HG02973 (cell line): ENCODE measurements around the gene GABARAPL1.
"Not testable (repeated sequence)": the region's sequence is repeated elsewhere in the genome, so short reads cannot be mapped to it uniquely, and the experiment has no call there.

Experiments used
- ATAC-seq: cut with Tn5 transposase; IDR thresholded peaks from one replicate; pipeline ENCODE4 v1.9.1; 2021; ENCODE audit warnings: moderate library complexity; ENCODE audit not compliant: unreplicated experiment

Gene GABARAPL1

GRCh38 chr12:10196210-10196609 is 16.5 kb upstream of the GABARAPL1 start:
- ATAC-seq = peak; percentile 84

DNA sequence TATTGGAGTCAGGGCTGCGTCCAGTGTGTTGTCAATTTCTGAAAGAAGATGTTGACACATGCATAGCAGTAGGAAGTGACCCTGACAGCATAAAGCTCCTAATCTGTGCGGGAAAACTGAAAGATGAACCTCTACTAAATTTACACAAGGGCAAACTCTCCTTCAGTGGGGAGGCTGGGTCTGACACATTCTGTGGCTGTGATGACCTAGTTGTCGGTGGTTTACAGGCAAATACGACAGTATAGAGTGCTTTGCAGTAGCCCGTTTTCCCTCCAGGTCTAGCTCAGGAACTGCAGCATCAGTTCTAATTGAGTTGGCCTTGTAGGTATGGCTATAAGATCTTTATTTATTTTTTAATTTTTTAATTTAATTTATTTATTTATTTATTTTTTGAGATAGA is 14.8 kb upstream of the GABARAPL1 start:
- ATAC-seq = no peak

DNA sequence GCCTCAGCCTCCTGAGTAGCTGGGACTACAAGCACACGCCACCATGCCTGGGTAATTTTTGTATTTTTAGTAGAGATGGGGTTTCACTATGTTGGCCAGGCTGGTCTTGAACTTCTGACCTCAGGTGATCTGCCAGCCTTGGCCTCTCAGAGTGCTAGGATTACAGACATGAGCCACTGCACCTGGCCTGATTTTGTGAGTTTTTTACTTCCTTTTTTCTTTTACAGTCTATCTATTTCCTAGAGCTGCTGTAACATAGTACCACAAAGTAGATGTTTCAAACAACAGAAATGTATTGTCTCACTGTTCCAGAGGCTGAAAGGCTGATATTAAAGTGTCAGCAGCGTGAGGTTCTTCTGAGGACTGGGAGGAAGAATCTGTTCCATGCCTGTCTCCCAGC is 8.2 kb upstream of the GABARAPL1 start:
- ATAC-seq = not testable (repeated sequence)

- no peak for ATAC-seq
These were observed 7.4 kb upstream of the GABARAPL1 start for GRCh38 chr12:10205220-10205807.

DNA sequence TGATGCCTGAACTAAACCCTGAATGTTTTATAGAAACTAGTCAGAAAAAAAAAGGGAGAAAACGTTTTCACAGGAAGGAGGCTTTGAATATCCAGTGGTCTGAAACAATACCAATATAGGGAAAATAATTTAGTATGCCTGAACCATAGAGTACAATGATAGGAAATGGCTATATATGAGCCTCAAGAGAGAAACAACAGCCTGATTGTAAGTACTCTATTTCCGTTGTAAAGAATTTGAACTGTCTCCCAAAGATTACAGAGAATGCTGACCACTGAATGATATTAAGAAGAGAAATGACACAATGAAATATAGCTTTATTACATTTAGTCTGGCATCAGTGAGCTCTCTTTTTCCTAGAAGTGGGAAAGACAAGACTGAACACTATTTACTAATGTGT is 5.5 kb upstream of the GABARAPL1 start:
- ATAC-seq = no peak

GRCh38 chr12:10210225-10210624 is 2.5 kb upstream of the GABARAPL1 start:
- ATAC-seq = no peak

- ATAC-seq = no peak
These were observed 1.4 kb upstream of the GABARAPL1 start for GRCh38 chr12:10211101-10211939.

GRCh38 chr12:10211940-10212738 is 538 bp upstream of the GABARAPL1 start:
- peak; percentile 49 for ATAC-seq

DNA sequence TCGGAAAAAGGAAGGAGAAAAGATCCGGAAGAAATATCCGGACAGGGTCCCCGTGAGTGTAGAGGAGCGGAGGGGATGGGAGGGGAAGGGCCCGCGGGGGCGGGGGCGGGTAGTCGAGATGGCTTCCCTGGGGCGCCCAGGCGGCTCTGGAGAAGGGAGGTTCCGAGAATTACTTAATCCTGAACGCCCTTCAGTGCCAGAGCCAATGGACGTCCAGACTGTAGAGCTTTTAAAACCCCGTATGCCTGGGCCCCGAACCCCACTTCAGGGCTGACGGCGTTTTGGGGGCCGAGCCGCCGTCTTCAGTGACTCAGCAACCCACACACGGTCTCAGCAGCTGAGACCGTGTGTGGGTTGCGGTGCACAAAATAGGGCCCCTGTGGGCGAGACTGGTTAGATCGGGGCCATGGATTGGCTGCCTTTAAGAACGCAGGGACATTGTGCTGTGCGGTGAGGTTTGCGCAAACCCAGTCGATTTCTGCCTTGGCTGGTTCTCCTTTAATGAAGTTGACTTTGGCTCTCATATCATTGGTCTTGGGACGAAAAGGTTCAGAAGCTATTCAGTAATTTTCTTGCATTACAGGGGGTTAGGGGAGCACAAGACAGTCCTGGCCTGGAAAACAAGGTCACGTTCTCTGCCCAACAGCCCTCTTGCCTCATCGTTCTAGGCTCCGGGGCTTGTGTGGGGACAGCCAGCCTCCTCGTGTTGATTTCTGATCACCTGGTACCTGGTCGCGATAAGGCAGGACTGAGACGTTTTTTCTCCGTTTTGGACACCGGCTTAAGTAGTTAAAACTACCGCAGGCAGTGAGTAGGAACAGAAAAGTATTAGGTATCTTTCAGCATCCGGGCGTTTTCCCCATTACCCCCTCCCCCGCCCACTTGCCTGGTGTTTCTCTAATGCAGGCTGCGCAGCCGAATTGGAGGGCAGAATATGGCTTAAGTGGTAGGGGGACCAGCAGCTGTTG is 775 bp downstream of the GABARAPL1 start:
- peak; percentile 59 for ATAC-seq

DNA sequence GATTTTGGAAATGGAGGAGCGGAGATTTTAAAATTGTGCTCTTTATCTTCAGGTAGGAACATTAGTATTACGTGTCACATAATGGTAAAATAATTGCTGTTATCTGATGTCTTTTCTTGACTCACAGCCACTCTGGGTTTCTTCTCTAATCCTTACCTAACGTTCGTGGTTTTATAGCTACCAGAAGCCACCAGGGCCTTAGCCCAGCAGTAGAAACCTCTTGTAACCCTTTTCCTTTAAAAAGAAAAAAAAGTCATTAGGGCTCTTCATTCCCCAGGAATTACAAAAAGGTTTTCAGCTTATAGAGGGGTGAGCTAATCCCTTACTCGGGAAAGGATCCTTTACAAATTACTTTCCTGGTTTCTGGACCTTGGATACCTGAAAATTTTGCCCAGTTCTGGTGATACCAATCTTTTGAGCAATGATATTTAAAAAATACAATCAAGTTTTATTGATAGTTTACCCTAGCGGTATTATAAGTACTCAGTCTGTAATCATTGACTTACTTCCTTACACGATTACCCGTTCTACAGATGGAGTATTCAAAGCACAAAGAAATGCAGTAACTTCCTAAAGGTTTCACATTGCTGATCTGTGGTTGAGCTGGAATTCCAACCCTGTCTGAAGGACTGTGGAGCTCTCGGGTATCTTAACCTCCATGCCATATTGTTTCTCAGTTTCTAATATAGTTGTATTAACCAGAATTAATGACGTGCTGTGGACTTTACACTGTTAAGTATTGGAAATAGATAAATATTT is 1.6 kb downstream of the GABARAPL1 start:
- no peak for ATAC-seq

- ATAC-seq = no peak
These were observed 2.2 kb downstream of the GABARAPL1 start for GRCh38 chr12:10214895-10215267.

DNA sequence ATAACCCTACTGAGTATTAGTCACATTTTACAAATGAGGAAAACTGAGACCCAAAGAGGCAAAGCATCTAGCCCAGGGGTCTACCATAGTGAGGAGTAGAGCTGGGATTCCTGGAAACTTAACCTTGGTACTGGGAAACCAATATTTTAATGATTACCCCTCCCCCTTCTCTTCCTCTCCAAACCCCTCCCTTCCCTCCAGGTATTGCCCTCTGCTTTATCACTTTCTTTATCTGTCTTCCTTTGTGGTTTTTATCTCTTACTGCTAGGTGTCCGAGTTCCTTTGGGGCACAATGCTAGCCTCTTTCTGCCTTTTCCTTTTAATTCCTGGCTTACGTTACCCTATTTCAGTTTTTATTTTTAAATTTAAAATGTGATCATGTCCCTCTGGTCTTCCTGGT is 2.8 kb downstream of the GABARAPL1 start:
- ATAC-seq = no peak

GRCh38 chr12:10215946-10216345 is 3.3 kb downstream of the GABARAPL1 start:
- ATAC-seq = not testable (repeated sequence)

DNA sequence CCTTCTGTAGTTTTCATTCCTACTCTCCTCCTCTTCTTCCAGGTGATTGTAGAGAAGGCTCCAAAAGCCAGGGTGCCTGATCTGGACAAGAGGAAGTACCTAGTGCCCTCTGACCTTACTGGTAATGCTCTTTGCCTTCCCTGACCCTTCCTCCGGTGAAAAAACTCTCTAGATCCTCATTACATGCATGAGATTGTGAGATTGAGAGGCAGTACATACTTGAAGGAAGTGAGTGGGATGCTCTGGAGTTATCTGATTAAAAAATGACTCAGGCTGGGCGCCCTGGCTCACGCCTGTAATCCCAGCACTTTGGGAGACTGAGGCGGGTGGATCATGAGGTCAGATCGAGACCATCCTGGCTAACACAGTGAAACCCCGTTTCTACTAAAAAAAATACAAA is 5.3 kb downstream of the GABARAPL1 start:
- ATAC-seq = no peak

DNA sequence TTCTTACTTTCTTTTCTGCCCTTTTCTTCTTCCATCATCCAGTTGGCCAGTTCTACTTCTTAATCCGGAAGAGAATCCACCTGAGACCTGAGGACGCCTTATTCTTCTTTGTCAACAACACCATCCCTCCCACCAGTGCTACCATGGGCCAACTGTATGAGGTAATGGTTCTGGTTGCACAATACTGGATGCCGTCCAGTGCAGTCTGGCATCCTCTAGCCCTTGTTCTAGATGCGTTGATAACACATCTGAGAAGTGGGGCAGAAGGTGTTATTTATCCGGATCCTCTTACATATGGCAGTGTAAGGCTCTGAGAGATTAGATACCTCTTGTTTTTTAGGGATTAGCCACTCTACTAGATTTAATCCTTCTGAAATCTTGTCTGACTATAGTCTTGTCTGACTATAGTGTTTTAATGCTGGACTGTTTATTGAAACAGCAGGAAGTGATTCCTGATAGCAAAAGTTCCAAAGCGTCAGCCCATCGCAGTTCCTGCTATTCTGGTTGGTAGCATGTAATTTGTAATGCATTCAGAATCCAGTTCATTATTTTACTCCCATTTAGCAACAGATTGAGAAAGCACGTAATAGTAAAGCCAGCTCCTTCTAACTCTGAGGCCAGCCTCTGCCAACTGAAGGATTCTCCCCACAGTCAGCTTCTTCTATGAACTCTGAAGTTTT is 7.9 kb downstream of the GABARAPL1 start:
- ATAC-seq = no peak

DNA sequence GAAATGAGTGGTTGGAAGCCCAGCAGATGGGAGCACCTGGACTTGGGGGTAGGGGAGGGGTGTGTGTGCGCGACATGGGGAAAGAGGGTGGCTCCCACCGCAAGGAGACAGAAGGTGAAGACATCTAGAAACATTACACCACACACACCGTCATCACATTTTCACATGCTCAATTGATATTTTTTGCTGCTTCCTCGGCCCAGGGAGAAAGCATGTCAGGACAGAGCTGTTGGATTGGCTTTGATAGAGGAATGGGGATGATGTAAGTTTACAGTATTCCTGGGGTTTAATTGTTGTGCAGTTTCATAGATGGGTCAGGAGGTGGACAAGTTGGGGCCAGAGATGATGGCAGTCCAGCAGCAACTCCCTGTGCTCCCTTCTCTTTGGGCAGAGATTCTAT is 9.2 kb downstream of the GABARAPL1 start:
- ATAC-seq = no peak

DNA sequence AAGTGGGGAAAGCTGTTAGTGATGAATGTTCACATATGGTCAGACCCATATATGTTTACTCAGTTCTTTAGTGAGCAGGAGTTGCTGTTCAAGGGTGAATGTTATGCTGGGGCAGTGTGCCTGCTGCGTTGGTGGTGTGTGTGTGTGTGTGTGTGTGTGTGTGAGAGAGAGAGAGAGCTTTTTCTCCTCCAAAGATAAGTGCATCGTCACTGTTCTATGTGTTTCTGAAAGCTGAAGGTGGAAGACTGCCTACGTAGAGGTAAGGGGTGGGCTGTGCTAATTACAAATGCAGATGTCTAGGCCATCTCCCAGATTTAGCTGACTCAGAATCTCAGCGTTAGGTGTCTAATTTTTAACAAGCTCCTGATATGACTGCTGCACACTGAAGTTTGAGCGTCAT is 10.5 kb downstream of the GABARAPL1 start:
- ATAC-seq = no peak

GRCh38 chr12:10225426-10225825 is 12.7 kb downstream of the GABARAPL1 start:
- not testable (repeated sequence) for ATAC-seq

DNA sequence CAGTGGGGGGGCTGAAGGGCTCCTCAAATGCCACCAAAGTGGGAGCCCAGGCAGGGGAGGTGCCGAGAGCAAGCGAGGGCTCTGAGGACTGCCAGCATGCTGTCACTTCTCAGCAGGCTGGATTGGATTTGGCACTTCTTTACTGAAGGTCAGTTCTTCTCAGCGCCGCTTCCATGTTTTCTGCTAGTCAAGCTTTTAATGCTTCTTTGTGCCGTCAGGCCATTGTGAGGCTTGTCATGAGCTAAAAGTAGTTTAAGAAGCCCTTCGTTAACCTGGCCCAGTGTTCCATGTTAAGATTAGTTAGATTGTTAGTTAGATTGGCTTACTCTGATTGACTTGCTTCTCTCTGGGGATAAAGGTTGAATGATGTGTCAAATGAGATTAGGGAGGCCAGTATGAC is 13.4 kb downstream of the GABARAPL1 start:
- no peak for ATAC-seq
